K562 (cell line): ENCODE data around the gene ARPC4. TPM values are rescaled to one million over a fixed set of nuclear protein-coding genes. Genes with fewer than 3 reads are reported as not detected.

Source experiments
- ATAC-seq: fragments of 200-7000 bp; cut with Tn5 transposase; 3 replicates; pipeline ENCODE4 v1.9.1; 2020; ENCODE audit warnings: moderate library complexity
- BruUV-seq: library from RNA; stranded (reverse); fragments of 400-500 nt; replicated peaks from 2 replicates; lab custom pipeline; 2021; lab: Mats Ljungman, UMichigan
- CTCF ChIA-PET: fragments of 300-600 bp; formaldehyde crosslinking; extraction: SDS; loops from one replicate; lab custom pipeline; 2021; ENCODE audit warnings: low intra/inter-chr PET ratio; lab: Yijun Ruan, JAX
- POLR2A ChIA-PET: fragments of 300-600, 350-650 bp; sonication (Branson Sonifier 250); formaldehyde crosslinking; extraction: SDS; loops from one replicate; lab custom pipeline; 2021; ENCODE audit warnings: antibody characterized with exemption, inconsistent platforms; lab: Yijun Ruan, JAX
- DNase-seq, 4 experiments: peaks; one replicate each; pipeline versions ENCODE4 v3.0.0 to v3.0.0-alpha.2; 2011 to 2018; ENCODE audit warnings: low spot score in 3 of 4, mixed read lengths in 3 of 4; ENCODE audit errors: extremely low read depth in 1 of 4
- FAIRE-seq: peaks from 2 replicates; lab custom pipeline; 2011; peaks lifted over from hg19 to GRCh38; lab: Jason Lieb, UNC
- H2AFZ ChIP-seq: 2 replicates; pipeline ENCODE4 v1.6.0; 2011; ENCODE audit warnings: low read depth, low read length, control low read depth, inconsistent platforms
- H3K27ac ChIP-seq: fragments of 200-600 bp; 3 replicates; pipeline ENCODE4 v1.8.0; 2011; ENCODE audit warnings: low read depth, mild to moderate bottlenecking, control low read depth, inconsistent platforms, low read length, moderate library complexity, mixed read lengths; ENCODE audit errors: extremely low read depth
- H3K27me3 ChIP-seq, 2 experiments: fragments of 300-600 bp in 1 of 2; 2 replicates in 1 of 2; 3 replicates in 1 of 2; pipeline versions ENCODE4 v1.6.0 to v1.8.0; 2011; ENCODE audit warnings: inconsistent platforms in 2 of 2, low read length in 2 of 2, mild to moderate bottlenecking in 1 of 2, mixed read lengths in 1 of 2, moderate library complexity in 1 of 2; ENCODE audit not compliant: control insufficient read depth in 2 of 2, insufficient read depth in 2 of 2
- H3K36me3 ChIP-seq: fragments of 300-600 bp; 3 replicates; pipeline ENCODE4 v1.8.0; 2011; ENCODE audit warnings: mild to moderate bottlenecking, low read length, inconsistent platforms; ENCODE audit not compliant: control insufficient read depth, insufficient read depth
- H3K4me1 ChIP-seq, 2 experiments: fragments of 200-600 bp in 1 of 2; replicated peaks in 1 of 2; 2 replicates in 1 of 2; 3 replicates in 1 of 2; pipeline versions ENCODE4 v1.5.1 to v1.8.0; 2011; ENCODE audit warnings: inconsistent platforms in 2 of 2, low read length in 2 of 2, mild to moderate bottlenecking in 1 of 2, mixed read lengths in 1 of 2, moderate library complexity in 1 of 2; ENCODE audit not compliant: control insufficient read depth in 2 of 2, insufficient read depth in 2 of 2
- H3K4me2 ChIP-seq: 2 replicates; pipeline ENCODE4 v1.6.1; 2011; ENCODE audit warnings: low read length, control low read depth, inconsistent platforms, mixed read lengths; ENCODE audit not compliant: insufficient read depth
- H3K4me3 ChIP-seq: fragments of 200-600 bp; sonication (generic), shearing (Covaris generic); 2 replicates; pipeline ENCODE4 v1.5.1; 2016; ENCODE audit warnings: control low read depth, inconsistent platforms
- H3K79me2 ChIP-seq: fragments of 200-600 bp; 3 replicates; pipeline ENCODE4 v1.8.0; 2011; ENCODE audit warnings: low read length, inconsistent platforms; ENCODE audit not compliant: control insufficient read depth, insufficient read depth
- H3K9ac ChIP-seq, 2 experiments: 2 replicates each; pipeline versions ENCODE4 v1.6.0 to v1.6.1; 2011; ENCODE audit warnings: low read depth in 2 of 2, low read length in 2 of 2, control low read depth in 1 of 2, inconsistent platforms in 1 of 2, mild to moderate bottlenecking in 1 of 2, mixed read lengths in 1 of 2; ENCODE audit not compliant: insufficient read depth in 1 of 2
- H3K9me1 ChIP-seq: one replicate; pipeline ENCODE4 v1.6.0; 2011; ENCODE audit warnings: inconsistent platforms, mild to moderate bottlenecking, low read length, moderate library complexity; ENCODE audit not compliant: control insufficient read depth, insufficient read depth
- H3K9me3 ChIP-seq: replicated peaks from 2 replicates; pipeline ENCODE4 v1.5.1; 2011; ENCODE audit warnings: low read depth, low read length, inconsistent platforms; ENCODE audit not compliant: control insufficient read depth, insufficient read depth
- H4K20me1 ChIP-seq: replicated peaks from 2 replicates; pipeline ENCODE4 v1.6.1; 2011; ENCODE audit warnings: low read length, inconsistent platforms, mixed read lengths; ENCODE audit not compliant: control insufficient read depth, insufficient read depth
- BRD9 ChIP-seq: fragments of 450-650 bp; IDR thresholded peaks from 2 replicates; pipeline ENCODE4 v1.6.1; 2018; ENCODE audit warnings: low read depth; ENCODE audit not compliant: partially characterized antibody
- E2F3 ChIP-seq: fragments of 250-450 bp; sonication (Bioruptor Pico); IDR thresholded peaks from 2 replicates; pipeline ENCODE4 v1.4.0; 2020; ENCODE audit warnings: mild to moderate bottlenecking
- E2F6 ChIP-seq, 2 experiments: IDR thresholded peaks; 2 replicates each; pipeline ENCODE4 v1.6.1; 2011; ENCODE audit warnings: borderline replicate concordance in 1 of 2, control low read depth in 1 of 2, low read depth in 1 of 2, low read length in 1 of 2, mild to moderate bottlenecking in 1 of 2, mixed read lengths in 1 of 2, moderate library complexity in 1 of 2; ENCODE audit not compliant: insufficient read depth in 1 of 2, insufficient read length in 1 of 2, poor library complexity in 1 of 2, severe bottlenecking in 1 of 2; ENCODE audit errors: extremely low read depth in 1 of 2
- EHMT2 ChIP-seq: fragments of 450-650 bp; IDR thresholded peaks from 2 replicates; pipeline ENCODE4 v1.6.1; 2018; ENCODE audit warnings: antibody characterized with exemption
- ELF4 ChIP-seq: fragments of 450-650 bp; formaldehyde crosslinking; IDR thresholded peaks from 2 replicates; pipeline ENCODE4 v1.4.0; 2022; ENCODE audit warnings: missing genetic modification characterization
- GABPB1 ChIP-seq: sonication (generic); formaldehyde crosslinking; IDR thresholded peaks from 2 replicates; pipeline ENCODE4 v1.8.0; 2022; ENCODE audit warnings: mild to moderate bottlenecking, missing genetic modification reagents
- MEF2A ChIP-seq: IDR thresholded peaks from 2 replicates; pipeline ENCODE4 v1.6.1; 2011; ENCODE audit warnings: low read depth, mild to moderate bottlenecking, low read length, moderate library complexity; ENCODE audit not compliant: control insufficient read depth
- MYNN ChIP-seq, 2 experiments: sonication (generic); formaldehyde crosslinking in 1 of 2; IDR thresholded peaks; 2 replicates each; pipeline versions ENCODE4 v1.5.0 to v1.6.1; 2016 to 2020; ENCODE audit warnings: antibody characterized with exemption in 1 of 2, missing genetic modification reagents in 1 of 2
- PCBP1 ChIP-seq: fragments of 200-400 bp; formaldehyde crosslinking; IDR thresholded peaks from 2 replicates; pipeline ENCODE4 v1.6.1; 2018; ENCODE audit warnings: mild to moderate bottlenecking, low read depth, low read length; ENCODE audit not compliant: poor library complexity, severe bottlenecking
- PHB ChIP-seq: fragments of 250-450 bp; sonication (Bioruptor Pico); IDR thresholded peaks from 2 replicates; pipeline ENCODE4 v1.5.0; 2021
- RB1 ChIP-seq: fragments of 450-650 bp; IDR thresholded peaks from 2 replicates; pipeline ENCODE4 v1.6.1; 2017; ENCODE audit warnings: low read depth, mild to moderate bottlenecking
- RBFOX2 ChIP-seq: fragments of 200-400 bp; formaldehyde crosslinking; IDR thresholded peaks from 2 replicates; pipeline ENCODE4 v1.6.1; 2017; ENCODE audit warnings: low read depth, mild to moderate bottlenecking, low read length, moderate library complexity
- ZBTB2 ChIP-seq: fragments of 450-650 bp; IDR thresholded peaks from 2 replicates; pipeline ENCODE4 v1.6.1; 2016; ENCODE audit warnings: antibody characterized with exemption
- ZBTB26 ChIP-seq: fragments of 450-650 bp; formaldehyde crosslinking; IDR thresholded peaks from 2 replicates; pipeline ENCODE4 v1.4.0; 2022; ENCODE audit warnings: missing genetic modification characterization
- ZFX ChIP-seq: sonication (generic); formaldehyde crosslinking; IDR thresholded peaks from 2 replicates; pipeline ENCODE4 v1.8.0; 2022; ENCODE audit warnings: mild to moderate bottlenecking, missing genetic modification reagents, moderate library complexity
- WGBS: fragments of 100-300 bp; shearing (Covaris generic); methylation state at CpG from one replicate; pipeline ENCODE4 v1.1.6; 2016; ENCODE audit warnings: low coverage, mixed read lengths; ENCODE audit not compliant: insufficient coverage; ENCODE audit errors: missing lambda C conversion rate; 5-methylcytosine and 5-hydroxymethylcytosine counted together
- in situ Hi-C: fragments of 300-500 bp; cut with MboI; formaldehyde crosslinking; loops from 4 replicates; pipeline ENCODE4 v1.15.0; 2018; ENCODE audit warnings: inconsistent platforms, mixed read lengths
- intact Hi-C: fragments of 100-400 bp; cut with micrococcal nuclease; formaldehyde crosslinking; loops from 2 replicates; pipeline ENCODE4 v1.14.2; 2022
- polyA plus RNA-seq, 8 experiments: library from polyadenylated mRNA; depleted of rRNA in 4 of 8; stranded (reverse) in 5 of 8; unstranded in 3 of 8; fragments of >200 nt; fragmentation: Nextera tagmentation in 2 of 8; fragmentation: Illumina TruSeq in 1 of 8; extraction: Ambion mirVana in 2 of 8; extraction: Trizol in 1 of 8; gene quantifications; 2 replicates each; pipeline versions ENCODE4 v1.2.1 to v1.2.3, GENCODE V29; 2011 to 2014; ENCODE audit warnings: inconsistent platforms in 1 of 8, missing spikeins in 1 of 8
- total RNA-seq, 7 experiments: library from RNA; depleted of rRNA in 6 of 7; stranded (reverse); fragments of >200 nt in 6 of 7; fragmentation: Illumina TruSeq in 2 of 7; extraction: Trizol in 2 of 7; gene quantifications; 2 replicates each; pipeline versions ENCODE4 v1.2.1 to v1.2.3, GENCODE V29; 2011 to 2021; ENCODE audit warnings: low replicate concordance in 1 of 7

The ARPC4 gene
- total and polyA plus RNA-seq, 9 of the 15 experiments (the other 6 are each of a cell fraction or from before 2014, with no cell fraction given): 20.1 to 153 (median 119) TPM

- TF ChIP-seq ZBTB26 (CRISPR knock-in tag) (0 out of 2 replicates have a peak, but pooled peaks have one; percentile 65), ZBTB2 (no peak), ELF4 (CRISPR knock-in tag) (peak; percentile 66; the same call in 1 of the 2 replicates), EHMT2 (0 out of 2 replicates have a peak, but pooled peaks have one; percentile 27), BRD9 (no peak)
These were observed 23.9 kb upstream of the ARPC4 start (continued) for GRCh38 chr3:9769012-9769411.

GRCh38 chr3:9769426-9770275, 23.2 kb upstream of the ARPC4 start, which contains the start of gene CAMK1:
CAMK1 (minus strand) TSS chr3:9769947; CDS start chr3:9767749, 2,198 bp downstream.
- Histone ChIP-seq H3K9me1 (no peaks in the 10 kb centered on the region), H3K4me2 (peak within 1 kb of the TSS; percentile 71), H3K4me3 (peak within 1 kb of the TSS; percentile 37), H3K79me2 (no peaks in the 10 kb centered on the region), H4K20me1 (no peaks in the 10 kb centered on the region), H3K27me3 (no peaks in the 10 kb centered on the region), H3K27ac (no peak within 1 kb of the TSS), H3K36me3 (no peaks in the 10 kb centered on the region), H3K9me3 (no peaks in the 10 kb centered on the region), H3K4me1 (peaks cover 0 to 19% of the 10 kb centered on the region in 2 experiments; a peak in 3 of 5 replicates), H2AFZ (peak within 1 kb of the TSS; percentile 83), H3K9ac (peak within 1 kb of the TSS; percentile 48 to 79; a peak in 3 of 4 replicates)
- intact Hi-C loops (no loop called here), in situ Hi-C loops (no loop called here)
- ATAC-seq (peak; percentile 89), DNase-seq (peak; percentile 60 to 76 (median 72)), FAIRE-seq (no peak)
- CTCF ChIA-PET: no interaction called here
- no TSS peak for BruUV-seq
- WGBS: 42% methylated on average over 39 of the region's 49 CpGs
- POLR2A ChIA-PET: interaction anchor here (0.6 to 0.9 kb wide), 5 partner anchors 10 to 316 kb away, joined by 3 to 5 read pairs (median 4); partner anchors contain the start of gene EMC3
- 0 out of 2 replicates have a peak, but pooled peaks have one; percentile 18 for TF ChIP-seq MYNN (IDR thresholded peaks at IDR 0.05)
- no peak for TF ChIP-seq MYNN (CRISPR knock-in tag; IDR thresholded peaks at IDR 0.05)
- TF ChIP-seq RBFOX2: peak; percentile 72
- TF ChIP-seq MEF2A: no peak
- TF ChIP-seq E2F6 (IDR thresholded peaks at IDR 0.05; ENCODE audit: borderline replicate concordance in 1 of 2, extremely low read depth in 1 of 2, insufficient read depth in 1 of 2, insufficient read length in 1 of 2, low read depth in 1 of 2, low read length in 1 of 2, poor library complexity in 1 of 2, severe bottlenecking in 1 of 2): peak in 1 of 2 experiments; percentile 43
- peak; percentile 46; the same call in 1 of the 2 replicates for TF ChIP-seq ZFX (CRISPR knock-in tag)
- TF ChIP-seq PHB: no peak
- TF ChIP-seq PCBP1: peak; percentile 11
- peak; percentile 26; the same call in 1 of the 2 replicates for TF ChIP-seq E2F3 (CRISPR knock-in tag)
- TF ChIP-seq GABPB1 (CRISPR knock-in tag): 0 out of 2 replicates have a peak, but pooled peaks have one; percentile 29
- peak; percentile 56; the same call in 1 of the 2 replicates for TF ChIP-seq RB1
- 0 out of 2 replicates have a peak, but pooled peaks have one; percentile 1 for TF ChIP-seq ELF4 (CRISPR knock-in tag)
